ENCODE results near the gene GFI1B. TPM values are rescaled to one million over a fixed set of nuclear protein-coding genes. Genes with fewer than 3 reads are reported as not detected.

Gene GFI1B
- total RNA-seq, 1 donor from 2014 or later: not detected

DNA sequence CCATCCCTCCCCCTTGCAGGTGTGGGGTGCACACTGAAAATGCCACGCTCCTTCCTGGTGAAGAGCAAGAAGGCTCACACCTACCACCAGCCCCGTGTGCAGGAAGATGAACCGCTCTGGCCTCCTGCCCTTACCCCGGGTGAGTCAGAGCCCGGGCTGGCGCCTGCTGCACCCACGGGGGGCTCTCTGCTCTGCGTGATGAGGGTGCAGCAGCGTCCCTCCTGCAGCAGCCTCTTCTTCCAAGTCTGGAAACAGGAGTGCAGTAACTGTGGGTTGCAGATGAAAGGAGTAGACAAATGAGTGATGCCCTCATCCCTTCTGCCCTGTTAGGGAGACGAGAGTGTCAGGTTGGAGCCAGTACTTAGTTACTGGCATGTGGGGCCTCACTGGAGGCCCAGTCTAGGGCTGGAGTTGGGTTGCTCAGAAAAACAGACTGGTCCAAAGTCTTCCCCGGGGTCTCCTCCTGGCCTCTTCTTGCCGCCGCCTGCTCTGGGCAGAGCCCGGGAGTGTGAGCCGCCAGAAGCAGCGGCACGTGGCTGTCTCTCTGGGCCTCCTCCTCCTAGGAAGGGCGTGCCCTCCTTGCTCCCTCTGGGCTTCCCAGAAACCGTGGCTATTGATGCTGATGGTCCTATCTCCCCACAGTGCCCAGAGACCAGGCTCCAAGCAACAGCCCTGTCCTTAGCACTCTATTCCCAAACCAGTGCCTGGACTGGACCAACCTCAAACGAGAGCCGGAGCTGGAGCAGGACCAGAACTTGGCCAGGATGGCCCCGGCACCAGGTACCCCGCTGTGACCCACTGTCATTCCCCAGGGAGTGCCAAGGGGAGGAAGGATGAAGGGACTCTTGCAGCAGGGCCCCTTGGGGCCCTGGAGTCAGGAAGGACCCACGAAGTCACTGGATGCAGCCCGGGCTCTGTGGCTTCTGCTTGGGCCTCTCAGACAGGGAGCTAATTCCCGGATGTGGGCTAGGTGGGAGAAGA is 8.4 kb downstream of the GFI1B start:
- Histone ChIP-seq H3K36me3 (ENCODE audit: insufficient read depth, low read length) (no peaks in the 10 kb centered on the region), H3K4me3 (ENCODE audit: insufficient read depth, low read depth, low read length) (no peak overlapping the region), H3K9ac (ENCODE audit: low read length) (no peak overlapping the region), H3K4me1 (ENCODE audit: insufficient read depth, low read length) (no peaks in the 10 kb centered on the region), H3K79me2 (ENCODE audit: insufficient read depth, low read length) (no peaks in the 10 kb centered on the region), H3K4me2 (ENCODE audit: low read length) (no peak overlapping the region), H3K9me3 (ENCODE audit: insufficient read depth, low read depth, low read length) (no peaks in the 10 kb centered on the region), H3K27me3 (ENCODE audit: insufficient read depth, low read length) (peaks cover 25% of the 10 kb centered on the region), H3K27ac (ENCODE audit: low read depth, low read length) (no peak overlapping the region), H2AFZ (ENCODE audit: low read depth, low read length) (no peak overlapping the region), H4K20me1 (ENCODE audit: insufficient read depth, low read length) (no peaks in the 10 kb centered on the region)
- TF ChIP-seq, protein P1, sequence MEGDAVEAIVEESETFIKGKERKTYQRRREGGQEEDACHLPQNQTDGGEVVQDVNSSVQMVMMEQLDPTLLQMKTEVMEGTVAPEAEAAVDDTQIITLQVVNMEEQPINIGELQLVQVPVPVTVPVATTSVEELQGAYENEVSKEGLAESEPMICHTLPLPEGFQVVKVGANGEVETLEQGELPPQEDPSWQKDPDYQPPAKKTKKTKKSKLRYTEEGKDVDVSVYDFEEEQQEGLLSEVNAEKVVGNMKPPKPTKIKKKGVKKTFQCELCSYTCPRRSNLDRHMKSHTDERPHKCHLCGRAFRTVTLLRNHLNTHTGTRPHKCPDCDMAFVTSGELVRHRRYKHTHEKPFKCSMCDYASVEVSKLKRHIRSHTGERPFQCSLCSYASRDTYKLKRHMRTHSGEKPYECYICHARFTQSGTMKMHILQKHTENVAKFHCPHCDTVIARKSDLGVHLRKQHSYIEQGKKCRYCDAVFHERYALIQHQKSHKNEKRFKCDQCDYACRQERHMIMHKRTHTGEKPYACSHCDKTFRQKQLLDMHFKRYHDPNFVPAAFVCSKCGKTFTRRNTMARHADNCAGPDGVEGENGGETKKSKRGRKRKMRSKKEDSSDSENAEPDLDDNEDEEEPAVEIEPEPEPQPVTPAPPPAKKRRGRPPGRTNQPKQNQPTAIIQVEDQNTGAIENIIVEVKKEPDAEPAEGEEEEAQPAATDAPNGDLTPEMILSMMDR (IDR thresholded peaks at IDR 0.05; ENCODE audit: insufficient read depth, low read depth, low read length): no peak
- no peak for TF ChIP-seq EZH2 (IDR thresholded peaks at IDR 0.05; ENCODE audit: insufficient read depth, low read length)
- Mint-ChIP-seq H3K9me3 (ENCODE audit: unreplicated experiment) (no peaks in the 10 kb centered on the region), H3K4me3 (ENCODE audit: unreplicated experiment) (no peak overlapping the region), H3K27me3 (ENCODE audit: low read depth, unreplicated experiment) (peaks cover 49% of the 10 kb centered on the region), H3K27ac (ENCODE audit: unreplicated experiment) (no peak overlapping the region), H3K36me3 (ENCODE audit: low read depth, unreplicated experiment) (peaks cover 2% of the 10 kb centered on the region), H3K4me1 (ENCODE audit: low read depth, unreplicated experiment) (peaks cover 2% of the 10 kb centered on the region)
- FAIRE-seq (no peak), DNase-seq (ENCODE audit: low read depth) (no peak)

DNA sequence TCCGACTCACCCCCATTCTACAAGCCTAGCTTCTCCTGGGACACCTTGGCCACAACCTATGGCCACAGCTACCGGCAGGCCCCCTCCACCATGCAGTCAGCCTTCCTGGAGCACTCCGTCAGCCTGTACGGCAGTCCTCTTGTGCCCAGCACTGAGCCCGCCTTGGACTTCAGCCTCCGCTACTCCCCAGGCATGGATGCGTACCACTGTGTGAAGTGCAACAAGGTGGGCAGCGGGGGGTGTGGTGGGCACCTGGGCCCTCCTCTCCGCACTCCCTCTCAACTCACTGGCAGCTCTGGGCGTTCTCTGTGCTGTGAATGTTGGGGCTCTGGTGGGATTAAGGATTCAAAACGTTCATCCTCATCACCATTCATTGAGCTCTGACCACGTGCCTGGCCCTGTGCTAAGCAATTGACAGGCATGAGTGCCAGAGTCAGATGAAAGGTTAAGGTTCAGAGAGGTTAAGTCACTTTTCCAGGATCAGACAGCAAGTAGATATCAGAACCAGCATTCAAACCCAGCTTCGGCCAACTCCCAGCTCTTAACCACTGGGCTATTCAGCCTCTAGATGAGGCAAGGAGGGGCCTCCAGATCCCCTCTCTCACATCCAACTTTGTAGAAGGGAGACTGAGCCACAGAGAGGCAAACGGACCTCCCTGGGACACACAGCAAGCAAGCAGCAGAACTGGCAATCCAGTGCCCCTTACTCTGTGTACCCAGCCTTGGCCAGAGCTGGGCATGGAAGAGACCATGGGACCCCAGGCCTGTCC is 9.9 kb downstream of the GFI1B start:
- no peak for TF ChIP-seq EZH2 (IDR thresholded peaks at IDR 0.05; ENCODE audit: insufficient read depth, low read length)
- TF ChIP-seq, protein P1 (IDR thresholded peaks at IDR 0.05; ENCODE audit: insufficient read depth, low read depth, low read length): no peak
- Histone ChIP-seq H3K27ac (ENCODE audit: low read depth, low read length) (no peak overlapping the region), H3K9ac (ENCODE audit: low read length) (no peak overlapping the region), H3K4me2 (ENCODE audit: low read length) (no peak overlapping the region), H3K9me3 (ENCODE audit: insufficient read depth, low read depth, low read length) (no peaks in the 10 kb centered on the region), H3K79me2 (ENCODE audit: insufficient read depth, low read length) (no peaks in the 10 kb centered on the region), H3K4me3 (ENCODE audit: insufficient read depth, low read depth, low read length) (no peak overlapping the region), H3K4me1 (ENCODE audit: insufficient read depth, low read length) (no peaks in the 10 kb centered on the region), H4K20me1 (ENCODE audit: insufficient read depth, low read length) (no peaks in the 10 kb centered on the region), H3K36me3 (ENCODE audit: insufficient read depth, low read length) (no peaks in the 10 kb centered on the region), H3K27me3 (ENCODE audit: insufficient read depth, low read length) (peaks cover 33% of the 10 kb centered on the region), H2AFZ (ENCODE audit: low read depth, low read length) (no peak overlapping the region)
- H3K4me1 Mint-ChIP-seq (ENCODE audit: low read depth, unreplicated experiment): peaks cover 2% of the 10 kb centered on the region
- DNase-seq (ENCODE audit: low read depth): no peak
- peaks cover 2% of the 10 kb centered on the region for H3K36me3 Mint-ChIP-seq (ENCODE audit: low read depth, unreplicated experiment)
- no peaks in the 10 kb centered on the region for H3K9me3 Mint-ChIP-seq (ENCODE audit: unreplicated experiment)
- FAIRE-seq: no peak
- peaks cover 52% of the 10 kb centered on the region for H3K27me3 Mint-ChIP-seq (ENCODE audit: low read depth, unreplicated experiment)
- no peak overlapping the region for H3K4me3 Mint-ChIP-seq (ENCODE audit: unreplicated experiment)
- no peak overlapping the region for H3K27ac Mint-ChIP-seq (ENCODE audit: unreplicated experiment)
